Ascending aorta (tissue), 2 donors: ENCODE measurements around the gene KCNQ5. TPM values are rescaled to one million over a fixed set of nuclear protein-coding genes. Genes with fewer than 3 reads are reported as not detected.

Source experiments
- DNase-seq, 2 donors: peaks; one replicate each; pipeline ENCODE4 v3.0.0-alpha.2; 2019; ENCODE audit warnings: low spot score in 2 of 2
- H3K27ac ChIP-seq, 2 donors: fragments of 200-600 bp; sonication (generic); one replicate each; pipeline ENCODE4 v1.5.1; 2016 to 2017; ENCODE audit warnings: mild to moderate bottlenecking in 1 of 2
- H3K27me3 ChIP-seq: fragments of 200-600 bp; sonication (generic); one replicate; pipeline ENCODE4 v1.5.1; 2017
- H3K36me3 ChIP-seq, 2 donors: fragments of 200-600 bp; sonication (generic); one replicate each; pipeline ENCODE4 v1.5.1; 2016
- H3K4me1 ChIP-seq, 2 donors: fragments of 200-600 bp; sonication (generic); one replicate each; pipeline ENCODE4 v1.5.1; 2016 to 2017; ENCODE audit warnings: mild to moderate bottlenecking in 1 of 2
- H3K4me3 ChIP-seq, 2 donors: fragments of 200-600 bp; sonication (generic); one replicate each; pipeline ENCODE4 v1.5.1; 2016 to 2017; ENCODE audit warnings: mild to moderate bottlenecking in 1 of 2
- H3K9me3 ChIP-seq, 2 donors: fragments of 200-600 bp; sonication (generic); one replicate each; pipeline ENCODE4 v1.5.1; 2016
- CTCF ChIP-seq, 3 experiments: fragments of 200-600 bp in 2 of 3; fragments of 450-650 bp in 1 of 3; sonication (generic) in 2 of 3; IDR thresholded peaks; one replicate each; pipeline ENCODE4 v1.5.1; 2016 to 2019; ENCODE audit warnings: antibody characterized with exemption in 3 of 3, mild to moderate bottlenecking in 1 of 3, moderate library complexity in 1 of 3
- intact Hi-C: fragments of 100-400 bp; cut with DNase I; formaldehyde crosslinking; loops from one replicate; pipeline ENCODE4 v1.15.1; 2023
- total RNA-seq: library from RNA; depleted of rRNA; stranded (reverse); fragments of >200 nt; gene quantifications from one replicate; pipeline ENCODE4 v1.1.0, GENCODE V29; 2016

KCNQ5 gene
- total RNA-seq, 1 donor from 2014 or later = 4.5 TPM

- no peaks in the 10 kb centered on the region for H3K4me1 ChIP-seq
- intact Hi-C loops = no loop called here
- H3K4me3 ChIP-seq = no peak overlapping the region
- DNase-seq = no peak
- H3K36me3 ChIP-seq = no peaks in the 10 kb centered on the region
- no peaks in the 10 kb centered on the region for H3K9me3 ChIP-seq
- H3K27ac ChIP-seq = no peak overlapping the region
- H3K27me3 ChIP-seq = no peaks in the 10 kb centered on the region
- TF ChIP-seq CTCF (IDR thresholded peaks at IDR 0.05) = no peak
Observed at GRCh38 chr6:72911463-72912155, 289.7 kb downstream of the KCNQ5 start.

- Histone ChIP-seq H3K27ac (no peak overlapping the region), H3K9me3 (no peaks in the 10 kb centered on the region), H3K27me3 (no peaks in the 10 kb centered on the region), H3K4me3 (no peak overlapping the region), H3K4me1 (no peaks in the 10 kb centered on the region), H3K36me3 (no peaks in the 10 kb centered on the region)
- DNase-seq = no peak
- TF ChIP-seq CTCF (IDR thresholded peaks at IDR 0.05) = no peak
- intact Hi-C loops = no loop called here
Observed at GRCh38 chr6:72913797-72914196, 291.9 kb downstream of the KCNQ5 start.

- no peak overlapping the region for H3K27ac ChIP-seq
- no peaks in the 10 kb centered on the region for H3K9me3 ChIP-seq
- TF ChIP-seq CTCF (IDR thresholded peaks at IDR 0.05) = no peak
- no peak for DNase-seq
- H3K4me3 ChIP-seq = no peak overlapping the region
- intact Hi-C loops = no loop called here
- H3K4me1 ChIP-seq = no peaks in the 10 kb centered on the region
- no peaks in the 10 kb centered on the region for H3K27me3 ChIP-seq
- H3K36me3 ChIP-seq = no peaks in the 10 kb centered on the region
Observed at GRCh38 chr6:72916298-72916697, 294.4 kb downstream of the KCNQ5 start.

- Histone ChIP-seq H3K36me3 (no peaks in the 10 kb centered on the region), H3K4me1 (no peaks in the 10 kb centered on the region), H3K27ac (no peak overlapping the region), H3K4me3 (no peak overlapping the region), H3K27me3 (no peaks in the 10 kb centered on the region), H3K9me3 (no peaks in the 10 kb centered on the region)
- no peak for DNase-seq
- TF ChIP-seq CTCF (IDR thresholded peaks at IDR 0.05) = no peak
- intact Hi-C loops = no loop called here
Observed at GRCh38 chr6:72916906-72917305, 295.0 kb downstream of the KCNQ5 start.

- TF ChIP-seq CTCF (IDR thresholded peaks at IDR 0.05) = no peak
- no peaks in the 10 kb centered on the region for H3K27me3 ChIP-seq
- no peaks in the 10 kb centered on the region for H3K36me3 ChIP-seq
- H3K9me3 ChIP-seq = no peaks in the 10 kb centered on the region
- intact Hi-C loops = no loop called here
- no peaks in the 10 kb centered on the region for H3K4me1 ChIP-seq
- no peak for DNase-seq
- H3K4me3 ChIP-seq = no peak overlapping the region
- H3K27ac ChIP-seq = no peak overlapping the region
Observed at GRCh38 chr6:72922401-72922800, 300.5 kb downstream of the KCNQ5 start.

GRCh38 chr6:72925136-72925535, 303.3 kb downstream of the KCNQ5 start:
- H3K27me3 ChIP-seq = no peaks in the 10 kb centered on the region
- no peak for DNase-seq
- no peak overlapping the region for H3K4me3 ChIP-seq
- intact Hi-C loops = no loop called here
- H3K9me3 ChIP-seq = no peaks in the 10 kb centered on the region
- H3K36me3 ChIP-seq = no peaks in the 10 kb centered on the region
- H3K27ac ChIP-seq = no peak overlapping the region
- H3K4me1 ChIP-seq = no peaks in the 10 kb centered on the region
- no peak for TF ChIP-seq CTCF (IDR thresholded peaks at IDR 0.05)
